Peyer's patch (tissue), 4 donors: ENCODE measurements around the gene CLEC20A.

ENCODE experiments used
- POLR2A ChIP-seq, 2 donors: fragments of 450-650 bp; IDR thresholded peaks; one replicate each; pipeline ENCODE4 v1.5.1; 2017; ENCODE audit warnings: antibody characterized with exemption in 2 of 2, mild to moderate bottlenecking in 2 of 2, moderate library complexity in 2 of 2
- TF ChIP-seq, protein P1 (sequence below), 6 experiments: fragments of 450-650 bp in 4 of 6; fragments of 200-600 bp in 2 of 6; sonication (generic) in 1 of 6; IDR thresholded peaks; one replicate each; pipeline ENCODE4 v1.5.1; 2017 to 2019; ENCODE audit warnings: antibody characterized with exemption in 6 of 6, mild to moderate bottlenecking in 3 of 6, moderate library complexity in 1 of 6

DNA sequence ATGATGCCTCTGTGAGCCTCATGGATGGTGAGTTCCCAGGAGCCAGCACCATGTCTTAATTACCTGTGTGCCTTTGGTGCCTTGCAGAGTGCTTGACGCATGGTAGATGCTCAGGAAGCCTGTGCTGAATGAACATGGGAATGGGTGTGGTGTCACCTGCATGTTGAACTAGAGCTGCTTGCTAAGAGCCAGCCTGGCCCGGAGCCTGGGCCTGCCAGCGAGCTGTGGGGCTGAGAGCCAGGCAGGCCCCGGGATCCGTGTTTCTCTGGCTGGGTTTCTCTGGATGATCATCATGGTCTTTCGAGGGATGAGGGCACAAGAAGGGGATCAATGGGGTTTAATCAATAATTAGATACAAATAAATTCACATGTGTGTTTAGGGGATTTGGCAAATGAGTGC is 9.4 kb upstream of the CLEC20A start:
- TF ChIP-seq, protein P1, sequence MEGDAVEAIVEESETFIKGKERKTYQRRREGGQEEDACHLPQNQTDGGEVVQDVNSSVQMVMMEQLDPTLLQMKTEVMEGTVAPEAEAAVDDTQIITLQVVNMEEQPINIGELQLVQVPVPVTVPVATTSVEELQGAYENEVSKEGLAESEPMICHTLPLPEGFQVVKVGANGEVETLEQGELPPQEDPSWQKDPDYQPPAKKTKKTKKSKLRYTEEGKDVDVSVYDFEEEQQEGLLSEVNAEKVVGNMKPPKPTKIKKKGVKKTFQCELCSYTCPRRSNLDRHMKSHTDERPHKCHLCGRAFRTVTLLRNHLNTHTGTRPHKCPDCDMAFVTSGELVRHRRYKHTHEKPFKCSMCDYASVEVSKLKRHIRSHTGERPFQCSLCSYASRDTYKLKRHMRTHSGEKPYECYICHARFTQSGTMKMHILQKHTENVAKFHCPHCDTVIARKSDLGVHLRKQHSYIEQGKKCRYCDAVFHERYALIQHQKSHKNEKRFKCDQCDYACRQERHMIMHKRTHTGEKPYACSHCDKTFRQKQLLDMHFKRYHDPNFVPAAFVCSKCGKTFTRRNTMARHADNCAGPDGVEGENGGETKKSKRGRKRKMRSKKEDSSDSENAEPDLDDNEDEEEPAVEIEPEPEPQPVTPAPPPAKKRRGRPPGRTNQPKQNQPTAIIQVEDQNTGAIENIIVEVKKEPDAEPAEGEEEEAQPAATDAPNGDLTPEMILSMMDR (IDR thresholded peaks at IDR 0.05), result no peak
- no peak for TF ChIP-seq POLR2A (IDR thresholded peaks at IDR 0.05)
